COLO829 (cell line): ENCODE measurements around the gene DOLK.

Source experiments
- DNase-seq: peaks from one replicate; pipeline ENCODE4 v3.0.0; 2012; ENCODE audit warnings: low spot score

DOLK gene

DNA sequence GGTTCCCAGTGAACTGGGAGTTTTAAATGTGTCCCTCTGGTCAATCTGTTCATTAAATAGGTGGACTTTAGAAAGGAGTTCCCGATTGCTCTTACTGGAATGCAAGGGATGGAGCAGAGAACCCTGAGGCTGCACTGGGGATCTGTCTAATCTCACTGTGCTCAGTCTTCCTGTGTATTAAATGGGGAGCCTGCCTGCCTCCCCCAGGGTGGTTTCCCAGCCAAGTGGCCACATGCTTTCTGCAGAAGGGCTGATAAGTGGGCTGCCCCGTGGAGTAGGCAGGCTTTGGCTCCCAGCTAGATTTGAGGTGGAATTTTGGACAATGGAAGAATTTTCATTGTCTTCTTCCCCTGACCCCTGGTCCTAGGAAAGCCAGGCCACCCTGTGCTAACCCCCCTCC lies 40.7 kb downstream of the DOLK start:
- no peak for DNase-seq

- no peak for DNase-seq
These were observed 41.4 kb downstream of the DOLK start for GRCh38 chr9:128905964-128906363.

DNA sequence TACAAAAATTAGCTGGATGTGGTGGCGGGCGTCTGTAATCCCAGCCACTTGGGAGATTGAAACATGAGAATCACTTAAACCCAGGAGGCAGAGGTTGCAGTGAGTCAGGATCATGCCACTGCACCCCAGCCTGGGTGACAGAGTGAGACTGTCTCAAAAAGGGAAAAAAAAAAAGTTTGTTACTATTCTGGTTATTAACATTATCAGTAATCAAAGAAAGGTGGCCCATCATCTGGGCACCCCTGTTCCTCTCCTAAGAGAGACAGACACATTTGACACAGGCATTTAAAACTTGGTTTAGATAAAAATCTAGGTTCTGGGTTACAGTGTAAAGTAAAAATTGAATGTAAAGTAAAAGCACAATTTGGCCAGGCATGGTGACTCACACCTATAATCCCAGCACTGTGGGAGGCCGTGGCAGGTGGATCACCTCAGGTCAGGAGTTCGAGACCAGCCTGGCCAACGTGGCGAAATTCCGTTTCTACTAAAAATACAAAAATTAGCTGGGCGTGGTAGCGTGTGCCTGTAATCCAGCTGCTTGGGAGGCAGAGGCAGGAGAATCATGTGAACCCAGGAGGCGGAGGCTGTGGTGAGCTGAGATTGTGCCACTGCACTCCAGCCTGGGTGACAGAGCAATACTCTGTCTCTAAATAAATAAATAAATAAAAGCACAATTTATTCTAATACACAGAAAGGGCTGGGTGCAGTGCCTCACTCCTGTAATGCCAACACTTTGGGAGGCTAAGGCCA lies 43.4 kb downstream of the DOLK start:
- DNase-seq: no peak

GRCh38 chr9:128903079-128903461 lies 44.3 kb downstream of the DOLK start:
- no peak for DNase-seq

GRCh38 chr9:128902351-128903078 lies 44.9 kb downstream of the DOLK start:
- no peak for DNase-seq

GRCh38 chr9:128901822-128902221 lies 45.6 kb downstream of the DOLK start:
- no peak for DNase-seq

DNA sequence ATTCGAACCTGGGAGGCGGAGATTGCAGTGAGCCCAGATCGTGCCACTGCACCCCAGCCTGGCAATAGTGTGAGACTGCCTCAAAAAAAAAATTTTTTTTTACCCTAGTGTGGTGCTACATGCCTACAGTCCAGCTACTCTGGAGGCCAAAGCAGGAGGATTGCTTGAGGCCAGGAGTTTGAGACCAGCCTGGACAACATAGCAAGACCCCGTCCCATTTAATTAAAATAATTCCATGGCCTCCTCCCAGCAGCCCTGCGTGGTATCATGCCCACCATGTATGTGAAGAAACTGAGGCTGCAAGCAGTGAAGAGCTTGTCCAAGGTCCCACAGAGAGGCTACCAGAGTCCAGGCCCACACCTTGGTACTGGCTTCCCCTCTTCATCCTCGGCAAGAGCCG lies 46.0 kb downstream of the DOLK start:
- no peak for DNase-seq

DNA sequence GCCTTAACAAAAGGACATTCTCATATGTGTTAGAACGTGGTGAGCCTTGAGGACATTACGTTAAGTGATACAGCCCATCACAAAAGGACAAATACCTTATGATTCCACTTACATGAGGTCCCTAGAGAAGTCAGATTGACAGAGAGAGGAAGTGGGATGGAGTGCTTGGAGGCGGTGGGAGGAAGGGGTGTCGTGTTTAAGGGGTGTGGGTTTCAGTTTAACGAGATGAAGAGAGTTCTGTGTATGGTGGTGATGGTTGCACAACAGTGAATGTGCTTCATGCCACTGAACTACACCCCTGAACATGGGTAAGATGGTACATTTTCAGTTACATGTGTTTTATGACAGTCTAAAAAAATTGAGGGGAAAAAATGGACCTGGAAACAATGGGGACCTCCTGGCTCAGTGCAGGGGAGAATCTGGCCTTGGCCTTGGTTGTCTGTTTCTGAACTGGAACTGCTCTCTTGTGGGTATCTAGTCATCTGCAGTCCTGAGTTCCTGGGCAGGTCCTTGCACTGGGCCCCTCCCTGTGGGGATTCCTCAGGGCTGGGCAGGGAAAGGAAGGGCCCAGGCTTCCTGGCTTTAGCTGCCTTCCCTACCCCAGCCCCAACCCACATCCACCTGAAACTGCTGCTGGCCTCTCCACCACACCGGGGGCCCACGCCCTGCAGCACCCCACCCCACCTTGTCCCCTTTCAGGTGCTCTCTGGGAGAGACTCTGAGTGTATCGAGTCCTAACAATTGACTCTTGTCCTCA lies 47.7 kb downstream of the DOLK start:
- no peak for DNase-seq

DNA sequence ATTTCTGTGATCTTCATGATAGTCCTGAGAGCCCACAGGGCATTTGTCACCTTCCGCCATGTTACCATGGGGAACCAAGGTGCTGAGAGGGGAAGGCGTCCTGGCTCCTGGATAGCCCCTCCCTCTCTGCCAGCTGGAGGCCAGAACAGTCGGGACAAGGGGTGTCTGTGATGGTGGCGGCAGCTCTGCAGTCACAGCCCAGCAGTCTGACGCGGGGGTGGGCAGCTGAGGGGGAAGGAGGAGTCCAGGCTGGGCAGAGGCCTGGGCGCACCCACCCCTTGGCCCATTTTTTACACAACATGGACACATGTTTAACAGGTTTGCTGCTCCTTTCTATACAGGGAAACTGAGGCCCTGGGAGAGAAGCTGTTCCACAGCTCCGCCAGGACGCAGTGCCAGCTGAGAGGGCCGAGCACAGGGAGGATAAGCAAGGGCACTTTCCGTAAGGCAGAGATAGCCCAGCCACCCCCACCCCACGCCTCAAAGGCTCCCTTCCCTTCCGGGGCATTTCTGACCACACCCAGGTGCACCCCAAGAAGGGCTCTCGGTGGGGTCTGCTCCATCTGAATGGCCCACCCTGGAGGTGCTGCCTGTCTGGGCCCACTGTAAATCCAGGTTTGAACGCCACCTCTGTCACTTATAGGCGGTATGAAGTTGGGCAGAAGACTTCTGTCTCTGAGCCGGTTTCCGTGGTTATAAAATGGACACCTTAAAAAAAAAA lies 48.4 kb downstream of the DOLK start:
- DNase-seq: no peak

DNA sequence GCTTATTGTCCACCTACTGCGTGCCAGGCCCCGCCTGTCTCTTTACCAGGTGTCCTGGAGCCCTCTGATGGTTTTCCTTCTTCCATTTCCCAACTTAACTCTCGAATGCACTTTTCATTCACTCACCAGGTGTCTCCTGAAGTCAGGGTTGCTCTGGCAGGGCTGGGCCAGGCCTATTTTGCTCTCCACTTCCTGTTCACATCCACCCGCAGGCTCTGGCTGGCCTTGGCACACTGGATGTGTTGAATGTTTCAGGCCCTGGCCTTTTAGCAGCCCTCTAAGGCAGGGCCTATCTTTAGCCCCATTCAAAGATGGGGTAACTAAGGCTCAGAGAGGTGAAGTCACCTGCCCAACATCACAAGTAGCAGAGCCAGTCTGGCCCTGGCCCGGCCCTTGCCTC lies 49.0 kb downstream of the DOLK start:
- DNase-seq: no peak

DNA sequence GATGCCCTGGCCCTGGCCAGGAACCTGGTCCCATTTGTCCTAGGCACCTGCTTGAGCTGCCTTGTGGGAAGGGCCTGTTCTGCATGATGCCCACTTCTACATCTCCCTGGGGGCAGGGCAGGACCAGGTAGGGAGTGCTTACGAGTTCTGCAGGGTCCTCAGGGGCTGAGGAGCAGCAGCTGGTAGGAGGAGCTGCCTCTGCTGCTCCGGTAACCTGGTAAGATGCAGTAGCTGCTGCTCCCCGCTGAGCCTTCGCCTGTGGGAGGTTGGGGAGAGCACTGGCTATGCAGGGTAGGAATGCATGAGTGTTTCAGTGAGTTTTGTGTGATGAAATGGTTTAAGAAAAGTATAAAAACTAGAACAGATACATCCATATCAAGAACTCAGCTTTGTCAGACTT lies 51.8 kb downstream of the DOLK start:
- DNase-seq: no peak
